Neural crest cell (in vitro differentiated cells): ENCODE results near the gene SHLD2. TPM values are rescaled to one million over a fixed set of nuclear protein-coding genes. Genes with fewer than 3 reads are reported as not detected.

Source experiments
- DNase-seq: peaks from one replicate; pipeline ENCODE4 v3.0.0; 2021; ENCODE audit warnings: low read depth, mixed read lengths, low spot score
- H3K27ac Mint-ChIP-seq: one replicate; pipeline ENCODE4 v1.8.0; 2021; ENCODE audit warnings: mild to moderate bottlenecking, mixed read lengths; ENCODE audit not compliant: unreplicated experiment
- H3K27me3 Mint-ChIP-seq: 2 replicates; pipeline ENCODE4 v1.8.0; 2021; ENCODE audit warnings: low read depth, mild to moderate bottlenecking, mixed read lengths
- H3K36me3 Mint-ChIP-seq: 2 replicates; pipeline ENCODE4 v1.8.0; 2021; ENCODE audit warnings: low read depth, mild to moderate bottlenecking, mixed read lengths
- H3K4me1 Mint-ChIP-seq: 2 replicates; pipeline ENCODE4 v1.8.0; 2021; ENCODE audit warnings: mixed read lengths
- H3K4me3 Mint-ChIP-seq: one replicate; pipeline ENCODE4 v1.8.0; 2021; ENCODE audit warnings: mild to moderate bottlenecking, mixed read lengths
- H3K9me3 Mint-ChIP-seq: 2 replicates; pipeline ENCODE4 v1.8.0; 2021; ENCODE audit warnings: mixed read lengths
- CTCF ChIP-seq: fragments of 200-600 bp; sonication (generic); conservative IDR thresholded peaks from 2 replicates; pipeline ENCODE4 v1.5.0; 2021; ENCODE audit warnings: antibody characterized with exemption, mild to moderate bottlenecking
- long read RNA-seq: library from polyadenylated mRNA; unstranded; transcript quantifications from one replicate; pipeline ENCODE4 v2.0.0, GENCODE V29; 2020
- total RNA-seq: library from RNA; stranded (reverse); gene quantifications from 2 replicates; pipeline ENCODE4 v1.2.1, GENCODE V29; 2021

Gene SHLD2
- total RNA-seq, result 26.9 and 28.3 TPM in 2 replicates
- long read RNA-seq, transcript SHLD2-202 (10 exons, 3,614 nt), result major isoform, 12 of 42 reads
- long read RNA-seq, transcript SHLD2-201 (9 exons, 3,402 nt), result minor isoform, 7 of 42 reads
- long read RNA-seq, partial matches to known transcripts, result 12 of 42 reads
- long read RNA-seq, other reads (novel, unspliced or antisense), result 11 of 42 reads

GRCh38 chr10:87094373-87095235 lies at the start of gene SHLD2, which contains the start of gene GLUD1:
TSS of gene SHLD2 (plus strand) at chr10:87095206. CDS start at chr10:87151355, 56,149 bp downstream.
TSS of gene GLUD1 (minus strand) at chr10:87094843. CDS start at chr10:87094769, 74 bp downstream.
- no peak for TF ChIP-seq CTCF
- peaks cover 40% of the 10 kb centered on the region for H3K4me1 Mint-ChIP-seq
- H3K36me3 Mint-ChIP-seq, result peaks cover 7% of the 10 kb centered on the region
- H3K4me3 Mint-ChIP-seq, result peak within 1 kb of the TSS; percentile 98
- peak within 1 kb of the TSS; percentile 96 for H3K27ac Mint-ChIP-seq
- DNase-seq, result peak; percentile 83
- H3K27me3 Mint-ChIP-seq, result no peaks in the 10 kb centered on the region
- no peaks in the 10 kb centered on the region for H3K9me3 Mint-ChIP-seq

GRCh38 chr10:87045434-87045938 lies 49.5 kb upstream of the SHLD2 start:
- no peak for TF ChIP-seq CTCF
- DNase-seq, result no peak
- H3K4me3 Mint-ChIP-seq, result no peak overlapping the region
- peaks cover 13% of the 10 kb centered on the region for H3K36me3 Mint-ChIP-seq
- no peak overlapping the region for H3K27ac Mint-ChIP-seq
- H3K9me3 Mint-ChIP-seq, result no peaks in the 10 kb centered on the region
- H3K4me1 Mint-ChIP-seq, result no peaks in the 10 kb centered on the region
- no peaks in the 10 kb centered on the region for H3K27me3 Mint-ChIP-seq

GRCh38 chr10:87053111-87053510 lies 41.9 kb upstream of the SHLD2 start:
- Mint-ChIP-seq H3K27me3 (no peaks in the 10 kb centered on the region), H3K4me3 (no peak overlapping the region), H3K36me3 (peaks cover 11% of the 10 kb centered on the region), H3K4me1 (no peaks in the 10 kb centered on the region), H3K27ac (no peak overlapping the region), H3K9me3 (no peaks in the 10 kb centered on the region)
- no peak for TF ChIP-seq CTCF
- DNase-seq, result no peak

- peaks cover 11% of the 10 kb centered on the region for H3K36me3 Mint-ChIP-seq
- no peak for TF ChIP-seq CTCF
- H3K27ac Mint-ChIP-seq, result no peak overlapping the region
- H3K4me3 Mint-ChIP-seq, result no peak overlapping the region
- H3K27me3 Mint-ChIP-seq, result no peaks in the 10 kb centered on the region
- no peaks in the 10 kb centered on the region for H3K9me3 Mint-ChIP-seq
- DNase-seq, result no peak
- H3K4me1 Mint-ChIP-seq, result no peaks in the 10 kb centered on the region
Measured at GRCh38 chr10:87053577-87054181, 41.3 kb upstream of the SHLD2 start.

- Mint-ChIP-seq H3K27ac (no peak overlapping the region), H3K36me3 (peaks cover 10% of the 10 kb centered on the region), H3K27me3 (no peaks in the 10 kb centered on the region), H3K4me1 (no peaks in the 10 kb centered on the region), H3K4me3 (no peak overlapping the region), H3K9me3 (no peaks in the 10 kb centered on the region)
- TF ChIP-seq CTCF, result peak; percentile 21
- DNase-seq, result no peak
Measured at GRCh38 chr10:87054373-87055295, 40.4 kb upstream of the SHLD2 start.
